T-cell (primary cell): Measurements from ENCODE around the gene CDK18. TPM values are rescaled to one million over a fixed set of nuclear protein-coding genes. Genes with fewer than 3 reads are reported as not detected.

Source experiments
- ATAC-seq, 4 experiments: fragments of 200-7000 bp in 3 of 4; fragments of 150-1000 bp in 1 of 4; cut with Tn5 transposase; replicated peaks in 1 of 4; 1 replicate in 3 of 4; 2 replicates in 1 of 4; pipeline ENCODE4 v1.10.0; 2021; ENCODE audit warnings: moderate library complexity in 3 of 4, mild to moderate bottlenecking in 2 of 4, moderate number of reproducible peaks in 1 of 4
- CTCF ChIA-PET, 2 donors: fragments of 300-600 bp; sonication (Branson Sonifier 250); formaldehyde crosslinking; loops; one replicate each; lab custom pipeline; 2022; ENCODE audit warnings: antibody characterized with exemption in 2 of 2; lab: Charles Lee
- POLR2A ChIA-PET, 2 donors: fragments of 300-600 bp; sonication (Branson Sonifier 250); formaldehyde crosslinking; loops; one replicate each; lab custom pipeline; 2022; ENCODE audit warnings: antibody characterized with exemption in 2 of 2; lab: Charles Lee
- DNase-seq, 35 experiments: peaks; one replicate each; pipeline versions ENCODE4 v3.0.0 to v3.0.0-alpha.2; 2013 to 2023
- H3K27ac ChIP-seq: one replicate; pipeline ENCODE4 v1.5.1; 2013; ENCODE audit warnings: low read length
- H3K27me3 ChIP-seq, 2 experiments: replicated peaks in 1 of 2; 1 replicate in 1 of 2; 2 replicates in 1 of 2; pipeline versions ENCODE4 v1.6.1 to v1.7.0; 2013; ENCODE audit warnings: low read length in 1 of 2, mixed read lengths in 1 of 2; ENCODE audit not compliant: control insufficient read depth in 2 of 2, insufficient read depth in 2 of 2; ENCODE audit errors: extremely low read depth in 1 of 2
- H3K36me3 ChIP-seq, 2 donors: 1 replicate in 1 of 2; 2 replicates in 1 of 2; pipeline versions ENCODE4 v1.6.1 to v1.7.0; 2013; ENCODE audit warnings: low read length in 1 of 2; ENCODE audit not compliant: control insufficient read depth in 2 of 2, insufficient read depth in 1 of 2; ENCODE audit errors: extremely low read depth in 1 of 2
- H3K4me1 ChIP-seq, 2 experiments: 1 replicate in 1 of 2; 2 replicates in 1 of 2; pipeline versions ENCODE4 v1.6.1 to v1.7.0; 2013; ENCODE audit warnings: low read length in 2 of 2, mixed read lengths in 1 of 2; ENCODE audit not compliant: insufficient read depth in 2 of 2, control insufficient read depth in 1 of 2; ENCODE audit errors: extremely low read depth in 1 of 2
- H3K4me3 ChIP-seq, 2 donors: 1 replicate in 1 of 2; 2 replicates in 1 of 2; pipeline versions ENCODE4 v1.5.1 to v1.7.0; 2013; ENCODE audit warnings: mild to moderate bottlenecking in 2 of 2, low read length in 1 of 2, moderate library complexity in 1 of 2; ENCODE audit not compliant: control insufficient read depth in 1 of 2; ENCODE audit errors: extremely low read depth in 1 of 2
- H3K9me3 ChIP-seq: 2 replicates; pipeline ENCODE4 v1.7.0; 2013
- H3K27ac Mint-ChIP-seq, 2 donors: one replicate each; pipeline ENCODE4 v1.8.0; 2020 to 2021; ENCODE audit warnings: mild to moderate bottlenecking in 2 of 2, mixed read lengths in 2 of 2
- H3K27me3 Mint-ChIP-seq, 2 donors: one replicate each; pipeline ENCODE4 v1.8.0; 2021 to 2022; ENCODE audit warnings: mixed read lengths in 2 of 2
- H3K36me3 Mint-ChIP-seq: one replicate; pipeline ENCODE4 v1.8.0; 2021; ENCODE audit warnings: mixed read lengths
- H3K4me1 Mint-ChIP-seq, 3 donors: one replicate each; pipeline ENCODE4 v1.8.0; 2020 to 2022; ENCODE audit warnings: mixed read lengths in 3 of 3, mild to moderate bottlenecking in 1 of 3
- H3K4me3 Mint-ChIP-seq, 3 donors: one replicate each; pipeline ENCODE4 v1.8.0; 2020 to 2022; ENCODE audit warnings: mild to moderate bottlenecking in 3 of 3, mixed read lengths in 3 of 3, moderate library complexity in 3 of 3
- H3K9me3 Mint-ChIP-seq, 3 donors: one replicate each; pipeline ENCODE4 v1.8.0; 2020 to 2022; ENCODE audit warnings: mixed read lengths in 3 of 3
- WGBS: methylation state at CpG from one replicate; pipeline ENCODE4 v1.1.5; 2013; ENCODE audit warnings: missing lambda C conversion rate; ENCODE audit not compliant: insufficient coverage; 5-methylcytosine and 5-hydroxymethylcytosine counted together
- total RNA-seq, 35 experiments: library from RNA in 6 of 35; stranded (reverse) in 6 of 35; fragments of 120-200 nt in 1 of 35; gene quantifications; one replicate each; pipeline versions ENCODE4 v1.2.1 to v1.2.4 and lab custom pipeline; 2013 to 2026

CDK18 gene
- total RNA-seq, 5 donors from 2014 or later (not counting 1 experiment from before 2014, with no cell fraction given) = 1.7 to 4.6 (median 2.1) TPM

DNA sequence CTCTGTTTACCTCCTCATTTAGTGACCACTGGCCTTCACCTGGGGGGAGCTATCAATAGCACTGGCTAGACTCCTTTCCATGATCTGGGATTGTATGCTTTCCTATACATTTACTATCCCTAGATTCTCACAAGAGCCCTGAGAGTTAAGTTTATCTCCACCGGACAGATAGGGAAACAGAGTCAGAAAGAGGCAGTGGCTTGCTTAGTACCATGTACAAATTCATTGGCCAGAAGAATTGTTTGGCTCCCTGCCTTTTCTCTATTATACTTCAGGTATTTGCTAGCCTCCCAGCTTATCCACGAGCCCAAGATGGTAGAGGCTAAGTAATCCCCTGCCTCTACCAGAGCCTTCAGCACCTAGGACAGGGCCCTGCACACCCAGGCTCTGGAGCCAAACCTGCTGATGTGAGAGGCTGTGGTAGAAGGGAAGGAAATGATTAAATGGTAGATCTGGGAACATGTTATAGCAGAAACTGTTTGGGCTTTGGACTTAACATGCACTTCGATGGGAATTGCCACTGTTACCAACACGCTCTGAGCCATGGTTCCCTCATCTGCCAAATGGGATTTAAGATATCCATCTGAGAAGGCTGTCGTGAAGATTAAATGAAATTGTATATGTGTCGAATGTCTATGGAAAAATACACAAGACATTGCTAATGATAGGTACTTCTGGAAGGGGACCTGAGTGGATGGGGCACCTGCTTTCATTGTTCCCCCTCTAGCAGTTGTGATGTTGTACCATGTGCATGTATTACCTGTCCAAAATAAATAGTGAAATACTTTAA is 45.5 kb upstream of the CDK18 start:
- Mint-ChIP-seq H3K36me3 (no peaks in the 10 kb centered on the region), H3K9me3 (no peaks in the 10 kb centered on the region), H3K27ac (no peak overlapping the region), H3K27me3 (peaks cover 51 to 57% of the 10 kb centered on the region in 2 donors), H3K4me3 (no peak overlapping the region), H3K4me1 (peaks cover 17 to 25% (median 17%) of the 10 kb centered on the region in 3 donors)
- POLR2A ChIA-PET = no interaction called here
- CTCF ChIA-PET = interaction anchor here in 1 of 2 donors (1.4 kb wide), 1 partner anchor 27 kb away, joined by 4 read pairs; no protein-coding TSS in a partner anchor
- 69% methylated on average over 4 of the region's 6 CpGs for WGBS
- Histone ChIP-seq H3K27ac (no peak overlapping the region), H3K9me3 (no peaks in the 10 kb centered on the region), H3K4me3 (no peak overlapping the region), H3K27me3 (peaks cover 12 to 58% of the 10 kb centered on the region in 2 experiments), H3K36me3 (no peaks in the 10 kb centered on the region), H3K4me1 (peaks cover 2 to 28% of the 10 kb centered on the region in 2 experiments)
- DNase-seq = peak in 21 of 35 experiments; percentile 9 to 49 (median 29)
- peak in 2 of 4 experiments; percentile 38 to 60 for ATAC-seq

DNA sequence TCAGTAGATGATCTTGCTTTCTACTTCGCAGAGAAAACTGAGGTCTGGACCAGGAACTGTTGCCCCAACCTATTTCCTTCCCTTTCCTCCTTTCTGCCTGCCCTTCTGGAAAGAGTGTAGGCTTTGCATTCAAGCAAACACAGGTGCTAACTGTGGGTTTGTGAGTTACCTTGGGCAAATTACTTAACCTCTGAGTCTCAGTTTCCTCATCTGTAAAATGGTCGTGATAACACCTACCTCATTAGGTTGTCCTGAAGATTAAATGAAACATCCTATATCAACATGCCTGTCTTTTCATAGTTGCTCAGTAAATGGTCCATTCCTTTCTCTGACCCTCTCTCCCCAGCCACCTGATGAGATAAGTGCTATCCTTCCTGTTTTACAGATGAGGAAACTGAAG is 39.1 kb upstream of the CDK18 start:
- Histone ChIP-seq H3K9me3 (no peaks in the 10 kb centered on the region), H3K4me1 (no peaks in the 10 kb centered on the region), H3K36me3 (no peaks in the 10 kb centered on the region), H3K27ac (no peak overlapping the region), H3K4me3 (no peak overlapping the region), H3K27me3 (peaks cover 0 to 16% of the 10 kb centered on the region in 2 experiments)
- Mint-ChIP-seq H3K9me3 (no peaks in the 10 kb centered on the region), H3K27ac (no peak overlapping the region), H3K4me1 (no peaks in the 10 kb centered on the region), H3K4me3 (no peak overlapping the region), H3K36me3 (no peaks in the 10 kb centered on the region), H3K27me3 (peaks cover 23 to 25% of the 10 kb centered on the region in 2 donors)
- no peak for ATAC-seq
- POLR2A ChIA-PET = no interaction called here
- CTCF ChIA-PET = interaction anchor here in 1 of 2 donors (0.6 to 1.2 kb wide), 2 partner anchors 10 to 15 kb away, joined by 3 read pairs; no protein-coding TSS in a partner anchor
- no CpG with 5 or more reads among the region's 2 CpGs for WGBS
- DNase-seq = no peak

DNA sequence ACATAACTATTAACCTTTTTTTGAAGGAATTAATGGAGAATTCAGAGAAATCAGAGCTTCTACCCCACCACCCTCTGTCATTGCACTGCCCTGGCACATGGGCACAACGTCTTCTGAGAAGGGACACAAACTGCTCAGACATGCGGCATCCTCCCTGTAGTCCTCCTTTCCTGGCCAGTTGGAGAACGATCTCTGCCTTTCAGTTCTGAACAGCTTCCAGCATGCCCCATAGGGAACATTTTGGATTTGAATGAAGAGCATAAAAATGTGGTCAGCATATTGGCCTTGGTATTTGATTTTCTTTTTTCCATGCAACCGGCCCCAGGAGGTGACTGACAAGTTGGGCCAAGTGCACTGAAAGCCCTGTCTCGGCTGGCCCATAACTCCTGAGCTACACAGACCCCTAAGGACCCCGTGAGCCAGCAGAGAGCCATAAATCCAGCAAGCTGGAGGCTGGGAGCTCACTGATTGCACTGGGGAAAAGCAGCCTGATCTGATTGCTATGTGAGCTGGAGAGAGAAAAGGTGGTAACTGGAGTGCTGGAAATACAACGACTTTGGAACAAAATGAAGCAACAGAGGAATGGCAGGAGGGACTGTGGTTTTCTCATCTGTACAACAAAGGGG is 37.8 kb upstream of the CDK18 start:
- Mint-ChIP-seq H3K27ac (no peak overlapping the region), H3K9me3 (no peaks in the 10 kb centered on the region), H3K36me3 (no peaks in the 10 kb centered on the region), H3K4me1 (no peaks in the 10 kb centered on the region), H3K4me3 (no peak overlapping the region), H3K27me3 (peaks cover 22 to 24% of the 10 kb centered on the region in 2 donors)
- no peak for DNase-seq
- CTCF ChIA-PET = interaction anchor here in 1 of 2 donors (1.2 kb wide), 1 partner anchor 9 kb away, joined by 3 read pairs; no protein-coding TSS in a partner anchor
- Histone ChIP-seq H3K36me3 (no peaks in the 10 kb centered on the region), H3K27me3 (peaks cover 0 to 15% of the 10 kb centered on the region in 2 experiments), H3K4me1 (no peaks in the 10 kb centered on the region), H3K27ac (no peak overlapping the region), H3K9me3 (no peaks in the 10 kb centered on the region), H3K4me3 (no peak overlapping the region)
- no peak for ATAC-seq
- POLR2A ChIA-PET = no interaction called here
- WGBS = 73% methylated on average over 5 of the region's 7 CpGs

DNA sequence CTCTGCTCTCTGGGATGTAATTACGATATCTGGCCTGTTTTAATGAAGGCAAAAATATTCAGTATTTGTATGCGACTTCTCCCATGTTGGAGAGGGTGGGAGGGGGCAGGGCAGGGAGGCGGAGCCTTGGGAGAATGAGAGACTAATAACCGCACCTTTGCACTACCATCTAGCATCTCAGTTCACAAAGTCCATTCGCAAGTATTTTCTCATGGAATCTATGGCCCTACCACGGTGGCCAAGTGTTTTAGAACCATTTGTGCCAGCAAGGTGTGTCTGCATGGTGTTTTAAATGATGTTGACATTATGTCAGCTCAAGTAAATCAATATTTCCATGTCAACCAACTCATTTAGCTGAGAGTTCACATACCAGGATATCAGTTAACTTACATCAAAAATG is 34.3 kb upstream of the CDK18 start:
- 94% methylated on average over 3 of the region's 6 CpGs for WGBS
- Mint-ChIP-seq H3K4me1 (peaks cover 0 to 7% (median 4%) of the 10 kb centered on the region in 3 donors), H3K27ac (no peak overlapping the region), H3K27me3 (peaks cover 47 to 52% of the 10 kb centered on the region in 2 donors), H3K9me3 (peaks cover 4 to 7% (median 6%) of the 10 kb centered on the region in 3 donors), H3K36me3 (peaks cover 2% of the 10 kb centered on the region), H3K4me3 (no peak overlapping the region)
- CTCF ChIA-PET = no interaction called here
- no peak overlapping the region for H3K4me3 ChIP-seq
- H3K36me3 ChIP-seq = no peaks in the 10 kb centered on the region
- H3K27me3 ChIP-seq = peaks cover 0 to 35% of the 10 kb centered on the region in 2 experiments
- ATAC-seq (no peak), DNase-seq (no peak)
- H3K9me3 ChIP-seq = no peaks in the 10 kb centered on the region
- POLR2A ChIA-PET = interaction anchor here in 1 of 2 donors (0.6 kb wide), 1 partner anchor 1214 kb away, joined by 4 read pairs; the partner anchor contains the start of gene MAPKAPK2
- no peak overlapping the region for H3K27ac ChIP-seq
- H3K4me1 ChIP-seq = no peaks in the 10 kb centered on the region

DNA sequence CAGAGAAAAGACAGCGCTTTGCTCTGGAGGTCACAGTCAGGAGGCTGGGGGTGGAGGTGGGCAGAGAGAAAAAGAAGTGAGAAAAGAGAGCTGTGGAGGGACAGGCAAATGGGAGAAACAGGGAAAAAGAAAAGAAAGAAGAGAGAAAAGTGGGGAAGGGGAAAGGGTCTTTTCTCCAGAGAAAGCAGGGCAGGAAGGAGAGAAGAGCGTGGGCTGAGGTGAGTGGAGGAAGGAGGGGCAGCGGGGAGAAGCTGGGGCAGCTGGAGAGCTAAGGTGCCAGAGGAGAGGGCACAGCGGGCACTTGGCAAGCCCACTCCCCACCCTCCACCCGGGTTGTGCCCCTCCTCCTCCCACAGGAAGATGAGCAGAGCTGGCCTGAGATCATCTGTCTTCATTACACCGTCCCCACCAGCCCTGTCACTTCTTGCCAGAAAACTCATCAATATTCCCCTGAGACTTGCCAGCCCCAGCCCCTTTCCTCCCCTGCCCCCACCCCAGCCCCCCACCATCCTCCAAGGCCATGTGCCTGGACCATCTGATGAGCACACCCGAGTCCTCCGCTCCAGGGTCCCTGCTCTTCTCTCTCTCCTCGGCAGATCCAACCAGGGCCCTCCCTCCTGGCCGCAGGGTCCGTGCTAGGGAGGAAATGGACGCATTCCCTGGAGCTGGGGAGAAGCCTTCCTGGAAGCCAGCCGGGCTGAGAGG is 31.6 kb upstream of the CDK18 start:
- H3K4me3 ChIP-seq = no peak overlapping the region
- Mint-ChIP-seq H3K4me3 (no peak overlapping the region), H3K36me3 (peaks cover 6% of the 10 kb centered on the region), H3K27ac (no peak overlapping the region), H3K9me3 (peaks cover 9 to 13% (median 11%) of the 10 kb centered on the region in 3 donors), H3K27me3 (peaks cover 47 to 55% of the 10 kb centered on the region in 2 donors), H3K4me1 (peaks cover 0 to 7% (median 4%) of the 10 kb centered on the region in 3 donors)
- H3K27me3 ChIP-seq = peaks cover 0 to 34% of the 10 kb centered on the region in 2 experiments
- no peak for ATAC-seq
- no peak overlapping the region for H3K27ac ChIP-seq
- DNase-seq = no peak
- no peaks in the 10 kb centered on the region for H3K9me3 ChIP-seq
- POLR2A ChIA-PET = interaction anchor here in 1 of 2 donors (0.6 kb wide), 1 partner anchor 87 kb away, joined by 4 read pairs; no protein-coding TSS in a partner anchor
- no peaks in the 10 kb centered on the region for H3K4me1 ChIP-seq
- H3K36me3 ChIP-seq = no peaks in the 10 kb centered on the region
- CTCF ChIA-PET = interaction anchor here in 1 of 2 donors (0.5 kb wide), 1 partner anchor 182 kb away, joined by 4 read pairs; no protein-coding TSS in a partner anchor
- WGBS = 23% methylated on average over 3 of the region's 13 CpGs
